HCT116 (cell line): ENCODE data around the gene TAX1BP1. TPM values are rescaled to one million over a fixed set of nuclear protein-coding genes. Genes with fewer than 3 reads are reported as not detected.

Source experiments
- ATAC-seq: fragments of 200-7000 bp; cut with Tn5 transposase; 2 replicates; pipeline ENCODE4 v1.9.1; 2020; ENCODE audit warnings: mild to moderate bottlenecking, moderate library complexity
- Bru-seq: library from RNA; stranded (reverse); fragments of 400-500 nt; gene quantifications from one replicate; lab custom pipeline; 2021; lab: Mats Ljungman, UMichigan
- BruChase-seq, 2 experiments: library from RNA; stranded (reverse); fragments of 400-500 nt; gene quantifications; one replicate each; lab custom pipeline; 2021; lab: Mats Ljungman, UMichigan
- BruUV-seq: library from RNA; stranded (reverse); fragments of 400-500 nt; replicated peaks from 2 replicates; lab custom pipeline; 2021; lab: Mats Ljungman, UMichigan
- CTCF ChIA-PET: fragments of 300-600 bp; sonication (Branson Sonifier 250); formaldehyde crosslinking; loops from one replicate; lab custom pipeline; 2021; ENCODE audit warnings: antibody characterized with exemption; lab: Charles Lee
- POLR2A ChIA-PET: fragments of 300-600, 350-600 bp; sonication (Branson Sonifier 250); formaldehyde crosslinking; loops from one replicate; lab custom pipeline; 2021; ENCODE audit warnings: antibody characterized with exemption; lab: Charles Lee
- RAD21 ChIA-PET, 2 experiments: fragments of 300-600 bp; sonication (Branson Sonifier 250); formaldehyde crosslinking; loops; one replicate each; lab custom pipeline; 2023; ENCODE audit warnings: low total read pairs in 2 of 2; ENCODE audit not compliant: uncharacterized antibody in 2 of 2, unreplicated experiment in 2 of 2, low non-redundant PET in 1 of 2; lab: Charles Lee
- DNase-seq: peaks from one replicate; pipeline ENCODE4 v3.0.0-alpha.2; 2010; ENCODE audit warnings: low read depth, low spot score
- H2AFZ ChIP-seq: fragments of 200-600 bp; shearing (Covaris generic), sonication (generic); 2 replicates; pipeline ENCODE4 v1.6.1; 2017; ENCODE audit warnings: low read depth, mixed run types, mixed read lengths, antibody characterized with exemption, low read length; ENCODE audit not compliant: poor library complexity, severe bottlenecking
- H3K27ac ChIP-seq: 2 replicates; pipeline ENCODE4 v1.5.1; 2012; ENCODE audit warnings: low read depth, low read length
- H3K27me3 ChIP-seq: fragments of 200-600 bp; sonication (generic); 2 replicates; pipeline ENCODE4 v1.6.1; 2016; ENCODE audit warnings: mixed run types, low read length, mixed read lengths; ENCODE audit not compliant: insufficient read depth
- H3K36me3 ChIP-seq, 2 experiments: fragments of 200-500 bp in 1 of 2; fragments of 200-600 bp in 1 of 2; sonication (Bioruptor generic) in 1 of 2; sonication (generic) in 1 of 2; 2 replicates each; pipeline versions ENCODE4 v1.5.1 to v1.6.1; 2014 to 2016; ENCODE audit warnings: low read length in 2 of 2, inconsistent platforms in 1 of 2, mixed read lengths in 1 of 2, mixed run types in 1 of 2; ENCODE audit not compliant: insufficient read depth in 2 of 2, control insufficient read depth in 1 of 2
- H3K4me1 ChIP-seq, 2 experiments: fragments of 200-600 bp in 1 of 2; sonication (generic) in 1 of 2; 2 replicates each; pipeline versions ENCODE4 v1.5.1 to v1.6.1; 2012 to 2017; ENCODE audit warnings: low read length in 2 of 2, inconsistent platforms in 1 of 2, mild to moderate bottlenecking in 1 of 2, mixed read lengths in 1 of 2, mixed run types in 1 of 2, moderate library complexity in 1 of 2; ENCODE audit not compliant: insufficient read depth in 2 of 2, control insufficient read depth in 1 of 2
- H3K4me2 ChIP-seq: fragments of 200-600 bp; sonication (generic); 2 replicates; pipeline ENCODE4 v1.6.1; 2017; ENCODE audit warnings: mixed run types, low read length, mixed read lengths
- H3K4me3 ChIP-seq, 2 experiments: fragments of 200-600 bp in 1 of 2; sonication (generic) in 1 of 2; replicated peaks in 1 of 2; 2 replicates each; pipeline ENCODE4 v1.5.1; 2011 to 2016; ENCODE audit warnings: low read length in 2 of 2, control low read depth in 1 of 2, low read depth in 1 of 2, mild to moderate bottlenecking in 1 of 2, mixed read lengths in 1 of 2, mixed run types in 1 of 2
- H3K79me2 ChIP-seq: fragments of 200-600 bp; sonication (generic); 2 replicates; pipeline ENCODE4 v1.6.1; 2017; ENCODE audit warnings: mild to moderate bottlenecking, mixed run types, low read length, moderate library complexity, mixed read lengths; ENCODE audit not compliant: insufficient read depth
- H3K9ac ChIP-seq: fragments of 200-600 bp; sonication (generic); 2 replicates; pipeline ENCODE4 v1.6.1; 2016; ENCODE audit warnings: low read length, mixed read lengths
- H3K9me2 ChIP-seq: fragments of 200-600 bp; sonication (generic), shearing (Covaris generic); 2 replicates; pipeline ENCODE4 v1.6.1; 2017; ENCODE audit warnings: mixed run types, mild to moderate bottlenecking, moderate library complexity; ENCODE audit not compliant: insufficient read depth
- H3K9me3 ChIP-seq, 2 experiments: fragments of 200-500 bp in 1 of 2; fragments of 200-600 bp in 1 of 2; sonication (Bioruptor generic) in 1 of 2; sonication (generic) in 1 of 2; 2 replicates each; pipeline ENCODE4 v1.6.1; 2014 to 2017; ENCODE audit warnings: low read length in 2 of 2, mixed read lengths in 2 of 2, inconsistent platforms in 1 of 2, low read depth in 1 of 2, mild to moderate bottlenecking in 1 of 2, mixed run types in 1 of 2, moderate library complexity in 1 of 2; ENCODE audit not compliant: control insufficient read depth in 1 of 2, insufficient read depth in 1 of 2
- H4K20me1 ChIP-seq: fragments of 200-600 bp; sonication (generic), shearing (Covaris generic); 2 replicates; pipeline ENCODE4 v1.6.1; 2017; ENCODE audit warnings: mixed run types, mild to moderate bottlenecking, moderate library complexity; ENCODE audit not compliant: insufficient read depth
- CBX3 ChIP-seq: IDR thresholded peaks from 2 replicates; pipeline ENCODE4 v1.6.1; 2012; ENCODE audit warnings: low read depth
- CEBPB ChIP-seq: IDR thresholded peaks from 2 replicates; pipeline ENCODE4 v1.6.1; 2012; ENCODE audit warnings: low read depth
- CTCF ChIP-seq, 3 experiments: fragments of 200-600 bp in 1 of 3; sonication (generic) in 1 of 3; IDR thresholded peaks in 2 of 3; conservative IDR thresholded peaks in 1 of 3; 2 replicates each; pipeline ENCODE4 v1.5.1; 2012 to 2017; ENCODE audit warnings: low read depth in 2 of 3, low read length in 2 of 3, antibody characterized with exemption in 1 of 3, borderline replicate concordance in 1 of 3, control low read depth in 1 of 3, mild to moderate bottlenecking in 1 of 3, mixed read lengths in 1 of 3, mixed run types in 1 of 3, moderate library complexity in 1 of 3; ENCODE audit not compliant: insufficient read depth in 1 of 3
- EGR1 ChIP-seq: IDR thresholded peaks from 2 replicates; pipeline ENCODE4 v1.6.1; 2012; ENCODE audit warnings: low read depth
- ELF1 ChIP-seq: IDR thresholded peaks from 2 replicates; pipeline ENCODE4 v1.6.1; 2012; ENCODE audit warnings: low read depth, borderline replicate concordance
- EZH2phosphoT487 ChIP-seq: fragments of 200-600 bp; IDR thresholded peaks from 2 replicates; pipeline ENCODE4 v1.6.1; 2018; ENCODE audit warnings: antibody characterized with exemption, borderline replicate concordance
- FOSL1 ChIP-seq: IDR thresholded peaks from 2 replicates; pipeline ENCODE4 v1.6.1; 2012; ENCODE audit warnings: low read depth
- JUND ChIP-seq: IDR thresholded peaks from 2 replicates; pipeline ENCODE4 v1.6.1; 2012
- POLR2A ChIP-seq: IDR thresholded peaks from 2 replicates; pipeline ENCODE4 v1.7.0; 2011; ENCODE audit warnings: borderline replicate concordance; ENCODE audit not compliant: insufficient read depth, insufficient read length; ENCODE audit errors: extremely low read depth
- POLR2AphosphoS5 ChIP-seq: IDR thresholded peaks from 2 replicates; pipeline ENCODE4 v1.6.1; 2011; ENCODE audit warnings: mild to moderate bottlenecking, low read depth, low read length, moderate library complexity
- RAD21 ChIP-seq: IDR thresholded peaks from 2 replicates; pipeline ENCODE4 v1.6.1; 2012; ENCODE audit warnings: low read depth, mild to moderate bottlenecking
- REST ChIP-seq: IDR thresholded peaks from 2 replicates; pipeline ENCODE4 v1.6.1; 2012; ENCODE audit warnings: low read depth
- SIN3A ChIP-seq: IDR thresholded peaks from 2 replicates; pipeline ENCODE4 v1.6.1; 2012; ENCODE audit warnings: low read depth
- SP1 ChIP-seq: IDR thresholded peaks from 2 replicates; pipeline ENCODE4 v1.6.1; 2012; ENCODE audit warnings: low read depth
- SRF ChIP-seq: IDR thresholded peaks from 2 replicates; pipeline ENCODE4 v1.6.1; 2012; ENCODE audit warnings: low read depth
- YY1 ChIP-seq: IDR thresholded peaks from 2 replicates; pipeline ENCODE4 v1.6.1; 2011; ENCODE audit warnings: low read length, low read depth, moderate library complexity, mild to moderate bottlenecking; ENCODE audit not compliant: insufficient replicate concordance; ENCODE audit errors: extremely low read depth
- ZFX ChIP-seq: fragments of 450-650 bp; IDR thresholded peaks from 2 replicates; pipeline ENCODE4 v1.6.1; 2017
- ZNF274 ChIP-seq: fragments of 200-500 bp; sonication (Bioruptor generic); IDR thresholded peaks from 2 replicates; pipeline ENCODE4 v1.6.1; 2014; ENCODE audit warnings: mild to moderate bottlenecking, low read depth, low read length, inconsistent platforms
- intact Hi-C: fragments of 100-400 bp; cut with micrococcal nuclease; formaldehyde crosslinking; loops from 2 replicates; pipeline ENCODE4 v1.10.0; 2022
- long read RNA-seq: library from polyadenylated mRNA; unstranded; transcript quantifications from one replicate; pipeline ENCODE4 v2.0.0, GENCODE V29; 2021; ENCODE audit not compliant: unreplicated experiment
- polyA plus RNA-seq: library from polyadenylated mRNA; unstranded; fragments of >200 nt; gene quantifications from 2 replicates; pipeline ENCODE4 v1.2.1, GENCODE V29; 2012; ENCODE audit warnings: missing spikeins
- total RNA-seq: library from RNA; stranded (reverse); gene quantifications from one replicate; pipeline ENCODE4 v1.2.1, GENCODE V29; 2021; ENCODE audit not compliant: unreplicated experiment
- TF ChIP-seq, protein P1 (sequence below): IDR thresholded peaks from 2 replicates; pipeline ENCODE4 v1.6.1; 2012

The TAX1BP1 gene
- 68.1 TPM for total RNA-seq
- polyA plus RNA-seq = 50.5 and 61.4 TPM in 2 replicates
- percentile 92 among the genes with signal in this experiment for Bru-seq, nascent RNA
- percentile 89 among the genes with signal in this experiment for BruChase-seq, experiment 1, labeled RNA remaining after a 6-hour chase
- BruChase-seq, experiment 2, labeled RNA remaining after a 2-hour chase = percentile 79 among the genes with signal in this experiment
- long read RNA-seq, transcript TAX1BP1-207 (16 exons, 3,174 nt) = minor isoform, 5 of 335 reads
- long read RNA-seq, transcript TAX1BP1-201 (17 exons, 2,478 nt) = major isoform, 227 of 335 reads
- long read RNA-seq, transcript TAX1BP1-202 (17 exons, 2,892 nt) = minor isoform, 22 of 335 reads
- long read RNA-seq, partial matches to known transcripts = 37 of 335 reads
- long read RNA-seq, other reads (novel, unspliced or antisense) = 44 of 335 reads

- CTCF ChIA-PET = interaction anchor here (1.3 kb wide), 1 partner anchor 35 kb away, joined by 4 read pairs; no protein-coding TSS in a partner anchor
- BruUV-seq = no TSS peak
- peaks cover 11 to 18% of the 10 kb centered on the region in 2 experiments; a peak in 3 of 4 replicates for H3K4me1 ChIP-seq
- TF ChIP-seq, protein P1, sequence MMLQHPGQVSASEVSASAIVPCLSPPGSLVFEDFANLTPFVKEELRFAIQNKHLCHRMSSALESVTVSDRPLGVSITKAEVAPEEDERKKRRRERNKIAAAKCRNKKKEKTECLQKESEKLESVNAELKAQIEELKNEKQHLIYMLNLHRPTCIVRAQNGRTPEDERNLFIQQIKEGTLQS = no peak
- TF ChIP-seq ZNF274 = no peak
- TF ChIP-seq EGR1 = peak; percentile 52; the same call in 1 of the 2 replicates
- TF ChIP-seq POLR2A = peak; percentile 94
- TF ChIP-seq RAD21 = no peak
- TF ChIP-seq POLR2AphosphoS5 = peak; percentile 97
- TF ChIP-seq ELF1 = peak; percentile 63
- no peak for TF ChIP-seq CTCF (IDR thresholded peaks at IDR 0.05 in 2 of 3, conservative IDR thresholded peaks at IDR 0.05 in 1 of 3; ENCODE audit: borderline replicate concordance in 1 of 3, insufficient read depth in 1 of 3, low read depth in 2 of 3, low read length in 2 of 3)
- no peak for TF ChIP-seq SRF
- no peak for TF ChIP-seq FOSL1
- TF ChIP-seq YY1 = peak; percentile 65
- no peak; the same call in 1 of the 2 replicates for TF ChIP-seq ZFX
- peak; percentile 64 for TF ChIP-seq CBX3
- TF ChIP-seq REST = no peak
- TF ChIP-seq SIN3A = peak; percentile 86
- no peak for TF ChIP-seq EZH2phosphoT487
- no peak for TF ChIP-seq JUND
- peak; percentile 49; the same call in 1 of the 2 replicates for TF ChIP-seq CEBPB
- TF ChIP-seq SP1 = peak; percentile 33; the same call in 1 of the 2 replicates
Measured at GRCh38 chr7:27739909-27740448, at the start of gene TAX1BP1. Gene TAX1BP1 (plus strand): TSS chr7:27740162. CDS start chr7:27748525, 8,363 bp downstream.

More at GRCh38 chr7:27739909-27740448, at the start of gene TAX1BP1:
- Histone ChIP-seq H3K4me2 (peak within 1 kb of the TSS; percentile 92), H3K36me3 (no peaks in the 10 kb centered on the region), H3K27me3 (no peaks in the 10 kb centered on the region), H2AFZ (peak within 1 kb of the TSS; percentile 92), H3K9me2 (no peaks in the 10 kb centered on the region), H3K27ac (peak within 1 kb of the TSS; percentile 73), H3K79me2 (peaks cover 31% of the 10 kb centered on the region), H3K4me3 (peak within 1 kb of the TSS; percentile 75 to 99), H3K9me3 (no peaks in the 10 kb centered on the region), H3K9ac (peak within 1 kb of the TSS; percentile 83), H4K20me1 (no peaks in the 10 kb centered on the region)
- POLR2A ChIA-PET = interaction anchor here (1.2 to 1.6 kb wide), 2 partner anchors 30 to 35 kb away, joined by 4 to 5 read pairs; no protein-coding TSS in a partner anchor
- RAD21 ChIA-PET = no interaction called here
- intact Hi-C loops = loop anchor here (1.0 to 10.0 kb wide), 4 partner anchors 53 to 545 kb away; no protein-coding TSS in a partner anchor
- peak; percentile 88 for ATAC-seq
- DNase-seq = peak; percentile 87
